ENCODE data around the gene NAB1. TPM values are rescaled to one million over a fixed set of nuclear protein-coding genes. Genes with fewer than 3 reads are reported as not detected.
A peak's percentile ranks its signal among the peaks of the same experiment; 100 is the strongest.

NAB1 gene
- total RNA-seq, 4 donors from 2014 or later: 34.3 to 63.9 (median 38.4) TPM

DNA sequence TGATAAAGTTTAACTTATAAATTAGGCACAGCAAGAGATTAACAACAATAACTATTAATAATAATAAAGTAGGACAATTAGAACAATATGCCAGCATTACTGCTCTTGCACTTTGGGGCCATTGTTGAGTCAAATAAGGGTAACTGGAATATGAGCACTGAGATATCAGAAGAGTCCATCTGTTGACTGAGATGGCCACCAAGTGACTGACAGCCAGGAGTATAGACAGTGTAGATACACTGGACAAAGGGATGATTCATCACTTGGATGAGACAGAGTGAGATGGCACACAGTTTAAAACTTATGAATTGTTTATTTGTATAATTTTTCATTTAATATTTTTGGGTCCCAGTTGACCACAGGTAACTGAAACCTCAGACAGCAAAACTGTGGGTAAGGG lies 20.0 kb downstream of the NAB1 start:
- TF ChIP-seq POLR2A (IDR thresholded peaks at IDR 0.05) (no peak), EP300 (IDR thresholded peaks at IDR 0.05; ENCODE audit: low read depth) (no peak), POLR2AphosphoS5 (IDR thresholded peaks at IDR 0.05) (no peak)
- TF ChIP-seq, protein P1, sequence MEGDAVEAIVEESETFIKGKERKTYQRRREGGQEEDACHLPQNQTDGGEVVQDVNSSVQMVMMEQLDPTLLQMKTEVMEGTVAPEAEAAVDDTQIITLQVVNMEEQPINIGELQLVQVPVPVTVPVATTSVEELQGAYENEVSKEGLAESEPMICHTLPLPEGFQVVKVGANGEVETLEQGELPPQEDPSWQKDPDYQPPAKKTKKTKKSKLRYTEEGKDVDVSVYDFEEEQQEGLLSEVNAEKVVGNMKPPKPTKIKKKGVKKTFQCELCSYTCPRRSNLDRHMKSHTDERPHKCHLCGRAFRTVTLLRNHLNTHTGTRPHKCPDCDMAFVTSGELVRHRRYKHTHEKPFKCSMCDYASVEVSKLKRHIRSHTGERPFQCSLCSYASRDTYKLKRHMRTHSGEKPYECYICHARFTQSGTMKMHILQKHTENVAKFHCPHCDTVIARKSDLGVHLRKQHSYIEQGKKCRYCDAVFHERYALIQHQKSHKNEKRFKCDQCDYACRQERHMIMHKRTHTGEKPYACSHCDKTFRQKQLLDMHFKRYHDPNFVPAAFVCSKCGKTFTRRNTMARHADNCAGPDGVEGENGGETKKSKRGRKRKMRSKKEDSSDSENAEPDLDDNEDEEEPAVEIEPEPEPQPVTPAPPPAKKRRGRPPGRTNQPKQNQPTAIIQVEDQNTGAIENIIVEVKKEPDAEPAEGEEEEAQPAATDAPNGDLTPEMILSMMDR (IDR thresholded peaks at IDR 0.05): no peak
- intact Hi-C loops (cut with DNase I; ENCODE audit: low total_unique reads): no loop called here
- in situ Hi-C loops (cut with MboI; ENCODE audit: low pct_ligation_motif_present in 1 of 4, low pct_unique_long_range_greater_than_20kb in 1 of 4, low sequenced_read_pairs in 3 of 4): loop anchor here in 1 of 4 donors (25.0 kb wide), 1 partner anchor 282 kb away; no protein-coding TSS in a partner anchor

DNA sequence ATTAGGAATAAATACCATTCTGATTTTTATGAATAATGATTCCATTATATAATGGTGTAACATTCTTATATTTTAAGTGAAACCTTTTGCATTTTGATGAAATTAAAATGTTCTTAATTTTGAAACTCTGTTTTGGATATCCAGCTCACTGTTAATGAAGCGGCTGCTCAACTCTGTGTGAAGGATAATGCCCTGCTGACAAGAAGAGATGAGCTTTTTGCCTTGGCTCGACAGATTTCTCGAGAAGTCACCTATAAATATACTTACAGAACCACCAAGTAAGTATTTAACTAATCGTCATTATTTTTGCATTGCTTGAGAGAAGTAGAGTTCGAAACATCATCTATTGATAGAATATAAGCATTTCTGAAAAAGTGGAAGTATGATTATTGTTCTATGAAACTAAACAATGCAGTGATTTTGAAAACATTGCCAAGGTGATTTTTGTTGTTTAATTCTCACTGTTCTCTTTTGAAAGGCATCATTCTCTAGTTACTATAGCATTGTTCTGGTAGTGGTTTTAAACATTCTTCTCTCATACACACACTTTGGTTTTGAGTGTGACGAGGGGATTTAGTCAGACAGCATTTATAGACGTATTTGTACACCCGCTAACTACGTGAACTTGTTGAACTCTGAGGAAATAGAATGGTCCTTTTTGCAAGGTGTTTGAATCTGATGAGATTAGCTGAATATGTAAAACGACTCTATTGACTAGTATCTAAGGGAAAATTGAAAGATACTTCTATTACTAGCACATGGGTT lies 21.5 kb downstream of the NAB1 start:
- in situ Hi-C loops (cut with MboI; ENCODE audit: low pct_ligation_motif_present in 1 of 4, low pct_unique_long_range_greater_than_20kb in 1 of 4, low sequenced_read_pairs in 3 of 4) (loop anchor here in 1 of 4 donors (25.0 kb wide), 1 partner anchor 283 kb away; no protein-coding TSS in a partner anchor), intact Hi-C loops (cut with DNase I; ENCODE audit: low total_unique reads) (no loop called here)
- Histone ChIP-seq H3K27me3 (no peaks in the 10 kb centered on the region), H3K4me1 (peaks cover 0 to 7% (median 0%) of the 10 kb centered on the region in 4 donors), H3K4me3 (no peak overlapping the region), H3K27ac (no peak overlapping the region), H3K36me3 (peaks cover 0 to 17% (median 3%) of the 10 kb centered on the region in 4 donors), H3K9me3 (no peaks in the 10 kb centered on the region)
- TF ChIP-seq POLR2AphosphoS5 (IDR thresholded peaks at IDR 0.05): no peak
- no peak for TF ChIP-seq POLR2A (IDR thresholded peaks at IDR 0.05)
- TF ChIP-seq EP300 (IDR thresholded peaks at IDR 0.05; ENCODE audit: low read depth): no peak
- no peak for DNase-seq
- WGBS, 2 donors (ENCODE audit: low coverage in 1 of 2): 76 to 91% methylated on average over 10 of the region's 10 CpGs

More for the DNA sequence above, 20.0 kb downstream of the NAB1 start:
- H3K27me3 ChIP-seq: no peaks in the 10 kb centered on the region
- DNase-seq: no peak
- H3K4me1 ChIP-seq: peaks cover 0 to 3% (median 0%) of the 10 kb centered on the region in 4 donors
- H3K9me3 ChIP-seq: no peaks in the 10 kb centered on the region
- no peak overlapping the region for H3K4me3 ChIP-seq
- H3K27ac ChIP-seq: no peak overlapping the region
- peaks cover 0 to 11% (median 3%) of the 10 kb centered on the region in 4 donors for H3K36me3 ChIP-seq

DNA sequence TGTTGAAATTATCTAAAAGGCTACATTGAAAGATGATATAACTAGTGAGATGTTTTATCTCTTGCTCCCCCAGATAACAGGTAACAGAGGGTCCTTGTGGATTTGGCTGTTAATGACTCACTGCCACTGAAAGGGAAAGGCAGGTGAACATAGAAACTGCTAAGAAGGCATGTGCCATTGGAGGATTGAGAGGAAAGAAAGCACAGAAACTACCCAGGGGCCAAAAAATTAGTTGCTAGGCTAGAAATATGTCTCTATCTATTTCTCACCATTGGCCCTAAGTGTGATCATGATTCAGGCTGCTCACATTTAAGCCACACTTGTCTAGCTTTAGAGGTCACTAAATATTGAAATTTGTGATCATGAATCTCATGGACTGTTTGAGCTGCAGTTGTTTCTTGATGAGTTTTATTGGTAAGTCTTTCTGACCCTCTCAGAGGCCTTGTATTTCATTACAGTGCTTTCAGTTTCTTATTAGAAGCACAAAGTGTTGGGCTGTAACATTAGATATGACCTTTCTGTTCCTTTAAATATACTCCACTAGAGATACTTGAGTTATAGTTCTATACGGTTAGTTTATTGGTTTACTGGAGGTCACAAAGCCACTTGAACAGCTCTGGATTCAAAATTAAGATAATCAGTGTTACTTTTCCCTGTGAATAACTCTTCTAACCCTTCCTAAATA lies 26.2 kb downstream of the NAB1 start:
- Histone ChIP-seq H3K9me3 (no peaks in the 10 kb centered on the region), H3K27ac (peak overlapping the region in 2 of 4 donors; percentile 5 to 27), H3K27me3 (no peaks in the 10 kb centered on the region), H3K4me1 (peaks cover 0 to 12% (median 0%) of the 10 kb centered on the region in 4 donors), H3K4me3 (no peak overlapping the region), H3K36me3 (peaks cover 0 to 18% (median 3%) of the 10 kb centered on the region in 4 donors)
- in situ Hi-C loops (cut with MboI; ENCODE audit: low pct_ligation_motif_present in 1 of 4, low pct_unique_long_range_greater_than_20kb in 1 of 4, low sequenced_read_pairs in 3 of 4): loop anchor here in 2 of 4 donors (25.0 kb wide), 1 partner anchor 288 kb away; no protein-coding TSS in a partner anchor
- TF ChIP-seq POLR2AphosphoS5 (IDR thresholded peaks at IDR 0.05): no peak
- no peak for TF ChIP-seq POLR2A (IDR thresholded peaks at IDR 0.05)
- TF ChIP-seq, protein P1 (IDR thresholded peaks at IDR 0.05): no peak
- no peak for TF ChIP-seq EP300 (IDR thresholded peaks at IDR 0.05; ENCODE audit: low read depth)
- intact Hi-C loops (cut with DNase I; ENCODE audit: low total_unique reads): no loop called here
- 24 to 25% methylated on average over 1 of the region's 1 CpG for WGBS, 2 donors (ENCODE audit: low coverage in 1 of 2)
- no peak for DNase-seq

DNA sequence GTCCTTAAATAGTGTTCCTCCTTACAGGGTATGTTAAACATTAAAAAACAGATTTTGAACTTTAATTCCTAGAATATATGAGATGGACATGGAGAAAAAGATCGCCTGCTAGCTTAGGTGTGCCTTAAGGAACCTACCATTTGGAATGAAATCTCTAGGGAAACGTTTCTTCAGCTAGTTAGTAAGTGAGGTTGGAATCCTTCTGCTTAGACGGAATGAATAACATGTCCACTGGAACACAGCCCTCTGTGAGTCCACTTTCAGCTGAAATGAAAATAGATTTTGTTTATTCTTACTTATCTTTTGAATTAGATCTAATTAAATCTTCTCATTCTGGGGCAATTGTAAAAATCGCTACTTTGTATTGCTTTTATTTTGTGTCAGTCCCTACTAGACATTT lies 28.4 kb downstream of the NAB1 start:
- Histone ChIP-seq H3K4me1 (peaks cover 0 to 16% (median 0%) of the 10 kb centered on the region in 4 donors), H3K27ac (no peak overlapping the region), H3K4me3 (no peak overlapping the region), H3K27me3 (no peaks in the 10 kb centered on the region), H3K36me3 (peaks cover 0 to 7% (median 3%) of the 10 kb centered on the region in 4 donors), H3K9me3 (no peaks in the 10 kb centered on the region)
- 76 to 87% methylated on average over 4 of the region's 4 CpGs for WGBS, 2 donors (ENCODE audit: low coverage in 1 of 2)
- no peak for DNase-seq
- TF ChIP-seq EP300 (IDR thresholded peaks at IDR 0.05; ENCODE audit: low read depth) (no peak), POLR2A (IDR thresholded peaks at IDR 0.05) (no peak), POLR2AphosphoS5 (IDR thresholded peaks at IDR 0.05) (no peak)
- TF ChIP-seq, protein P1 (IDR thresholded peaks at IDR 0.05): no peak
- in situ Hi-C loops (cut with MboI; ENCODE audit: low pct_ligation_motif_present in 1 of 4, low pct_unique_long_range_greater_than_20kb in 1 of 4, low sequenced_read_pairs in 3 of 4): loop anchor here in 1 of 4 donors (25.0 kb wide), 1 partner anchor 290 kb away; no protein-coding TSS in a partner anchor
- intact Hi-C loops (cut with DNase I; ENCODE audit: low total_unique reads): no loop called here

Measured in transverse colon (tissue), 4 donors.